Mesothelial cell of epicardium (in vitro differentiated cells): ENCODE measurements around the gene ATXN10. TPM values are rescaled to one million over a fixed set of nuclear protein-coding genes. Genes with fewer than 3 reads are reported as not detected.
"Not testable (repeated sequence)": the region's sequence is repeated elsewhere in the genome, so short reads cannot be mapped to it uniquely, and the experiment has no call there.

Source experiments
- DNase-seq, 2 experiments: peaks; one replicate each; pipeline ENCODE4 v3.0.0; 2021; ENCODE audit warnings: low spot score in 2 of 2; ENCODE audit not compliant: unreplicated experiment in 2 of 2
- H3K27ac Mint-ChIP-seq: 2 replicates; pipeline ENCODE4 v1.8.0; 2021; ENCODE audit warnings: mixed read lengths
- H3K27me3 Mint-ChIP-seq: 2 replicates; pipeline ENCODE4 v1.8.0; 2021; ENCODE audit warnings: low read depth, mixed read lengths
- H3K36me3 Mint-ChIP-seq: 2 replicates; pipeline ENCODE4 v1.8.0; 2021; ENCODE audit warnings: mixed read lengths
- H3K4me1 Mint-ChIP-seq: 2 replicates; pipeline ENCODE4 v1.8.0; 2021; ENCODE audit warnings: mixed read lengths
- H3K4me3 Mint-ChIP-seq: 2 replicates; pipeline ENCODE4 v1.8.0; 2021; ENCODE audit warnings: mild to moderate bottlenecking, moderate library complexity, mixed read lengths
- H3K9me3 Mint-ChIP-seq: 2 replicates; pipeline ENCODE4 v1.8.0; 2021; ENCODE audit warnings: mixed read lengths
- CTCF ChIP-seq: fragments of 200-600 bp; sonication (generic); IDR thresholded peaks from one replicate; pipeline ENCODE4 v1.5.0; 2021; ENCODE audit warnings: antibody characterized with exemption; ENCODE audit not compliant: unreplicated experiment
- total RNA-seq: library from RNA; stranded (reverse); gene quantifications from 3 replicates; pipeline ENCODE4 v1.2.1, GENCODE V29; 2021

The ATXN10 gene
- total RNA-seq, 1 donor from 2014 or later, result 237 TPM

GRCh38 chr22:45709060-45709739 is 37.6 kb downstream of the ATXN10 start:
- DNase-seq, result no peak
- H3K4me3 Mint-ChIP-seq, result no peak overlapping the region
- H3K4me1 Mint-ChIP-seq, result peaks cover 21% of the 10 kb centered on the region
- peaks cover 4% of the 10 kb centered on the region for H3K9me3 Mint-ChIP-seq
- no peak for TF ChIP-seq CTCF
- H3K36me3 Mint-ChIP-seq, result peaks cover 61% of the 10 kb centered on the region
- H3K27me3 Mint-ChIP-seq, result no peaks in the 10 kb centered on the region
- peak overlapping the region; percentile 65 for H3K27ac Mint-ChIP-seq

- TF ChIP-seq CTCF, result no peak
- no peaks in the 10 kb centered on the region for H3K9me3 Mint-ChIP-seq
- peaks cover 21% of the 10 kb centered on the region for H3K4me1 Mint-ChIP-seq
- H3K4me3 Mint-ChIP-seq, result no peak overlapping the region
- no peaks in the 10 kb centered on the region for H3K27me3 Mint-ChIP-seq
- peaks cover 56% of the 10 kb centered on the region for H3K36me3 Mint-ChIP-seq
- DNase-seq, result no peak
- H3K27ac Mint-ChIP-seq, result peak overlapping the region; percentile 65
Observed at GRCh38 chr22:45709866-45710265, 38.2 kb downstream of the ATXN10 start.

- DNase-seq, result no peak
- Mint-ChIP-seq H3K36me3 (peaks cover 54% of the 10 kb centered on the region), H3K9me3 (no peaks in the 10 kb centered on the region), H3K4me1 (peaks cover 21% of the 10 kb centered on the region), H3K27me3 (no peaks in the 10 kb centered on the region), H3K4me3 (no peak overlapping the region), H3K27ac (no peak overlapping the region)
- no peak for TF ChIP-seq CTCF
Observed at GRCh38 chr22:45710469-45710868, 38.8 kb downstream of the ATXN10 start.

GRCh38 chr22:45714390-45714789 is 42.8 kb downstream of the ATXN10 start:
- not testable (repeated sequence) for H3K4me3 Mint-ChIP-seq, H3K9me3 Mint-ChIP-seq, DNase-seq, H3K27ac Mint-ChIP-seq, H3K27me3 Mint-ChIP-seq
- Mint-ChIP-seq H3K4me1 (peaks cover 14% of the 10 kb centered on the region), H3K36me3 (peaks cover 33% of the 10 kb centered on the region)

- H3K27ac Mint-ChIP-seq, result peak overlapping the region; percentile 49
- H3K4me1 Mint-ChIP-seq, result peaks cover 6% of the 10 kb centered on the region
- H3K27me3 Mint-ChIP-seq, result no peaks in the 10 kb centered on the region
- H3K9me3 Mint-ChIP-seq, result no peaks in the 10 kb centered on the region
- H3K4me3 Mint-ChIP-seq, result no peak overlapping the region
- DNase-seq, result no peak
- H3K36me3 Mint-ChIP-seq, result peaks cover 27% of the 10 kb centered on the region
- no peak for TF ChIP-seq CTCF
Observed at GRCh38 chr22:45717789-45718188, 46.2 kb downstream of the ATXN10 start.

- Mint-ChIP-seq H3K4me1 (peaks cover 6% of the 10 kb centered on the region), H3K27ac (peak overlapping the region; percentile 49), H3K4me3 (no peak overlapping the region), H3K27me3 (no peaks in the 10 kb centered on the region), H3K36me3 (peaks cover 29% of the 10 kb centered on the region), H3K9me3 (no peaks in the 10 kb centered on the region)
- no peak for TF ChIP-seq CTCF
- DNase-seq, result no peak
Observed at GRCh38 chr22:45718391-45718790, 46.8 kb downstream of the ATXN10 start.
